Measurements from ENCODE around the gene CDK5RAP3.

DNA sequence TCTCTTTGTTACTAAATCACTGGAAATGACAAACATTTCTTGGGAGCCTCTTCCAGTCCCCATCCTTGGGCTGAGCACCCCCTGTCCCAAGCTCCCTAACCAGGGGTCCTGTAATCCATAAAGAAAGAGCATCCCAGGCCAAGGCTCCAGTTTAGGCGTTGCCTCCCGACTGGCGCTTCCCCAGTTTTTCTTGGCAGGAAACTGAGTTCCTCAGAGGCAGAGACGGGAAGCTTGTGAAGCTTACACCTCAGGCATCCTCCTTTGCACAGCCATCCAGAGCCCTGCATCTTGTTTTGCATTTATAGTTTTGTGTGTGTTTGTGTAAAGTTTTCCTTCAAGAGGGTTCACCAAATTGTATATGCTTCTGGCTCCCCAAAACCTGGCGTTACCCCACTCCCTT is 59.6 kb downstream of the CDK5RAP3 start:
- TF ChIP-seq, protein P1, sequence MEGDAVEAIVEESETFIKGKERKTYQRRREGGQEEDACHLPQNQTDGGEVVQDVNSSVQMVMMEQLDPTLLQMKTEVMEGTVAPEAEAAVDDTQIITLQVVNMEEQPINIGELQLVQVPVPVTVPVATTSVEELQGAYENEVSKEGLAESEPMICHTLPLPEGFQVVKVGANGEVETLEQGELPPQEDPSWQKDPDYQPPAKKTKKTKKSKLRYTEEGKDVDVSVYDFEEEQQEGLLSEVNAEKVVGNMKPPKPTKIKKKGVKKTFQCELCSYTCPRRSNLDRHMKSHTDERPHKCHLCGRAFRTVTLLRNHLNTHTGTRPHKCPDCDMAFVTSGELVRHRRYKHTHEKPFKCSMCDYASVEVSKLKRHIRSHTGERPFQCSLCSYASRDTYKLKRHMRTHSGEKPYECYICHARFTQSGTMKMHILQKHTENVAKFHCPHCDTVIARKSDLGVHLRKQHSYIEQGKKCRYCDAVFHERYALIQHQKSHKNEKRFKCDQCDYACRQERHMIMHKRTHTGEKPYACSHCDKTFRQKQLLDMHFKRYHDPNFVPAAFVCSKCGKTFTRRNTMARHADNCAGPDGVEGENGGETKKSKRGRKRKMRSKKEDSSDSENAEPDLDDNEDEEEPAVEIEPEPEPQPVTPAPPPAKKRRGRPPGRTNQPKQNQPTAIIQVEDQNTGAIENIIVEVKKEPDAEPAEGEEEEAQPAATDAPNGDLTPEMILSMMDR (IDR thresholded peaks at IDR 0.05) = no peak
- no peak for TF ChIP-seq POLR2A (IDR thresholded peaks at IDR 0.05)
